Loucy (cell line): ENCODE data around the gene SLAMF6.

Experiments
- EZH2phosphoT487 ChIP-seq: fragments of 200-600 bp; IDR thresholded peaks from 2 replicates; pipeline ENCODE4 v1.6.1; 2018; ENCODE audit warnings: antibody characterized with exemption, mild to moderate bottlenecking, moderate library complexity, borderline replicate concordance
- TF ChIP-seq, protein P1 (sequence below): fragments of 200-600 bp; sonication (generic); conservative IDR thresholded peaks from 2 replicates; pipeline ENCODE4 v1.5.1; 2014; ENCODE audit warnings: mild to moderate bottlenecking, antibody characterized with exemption, low read length

GRCh38 chr1:160491981-160492380 lies 31.1 kb downstream of the SLAMF6 start:
- TF ChIP-seq, protein P1, sequence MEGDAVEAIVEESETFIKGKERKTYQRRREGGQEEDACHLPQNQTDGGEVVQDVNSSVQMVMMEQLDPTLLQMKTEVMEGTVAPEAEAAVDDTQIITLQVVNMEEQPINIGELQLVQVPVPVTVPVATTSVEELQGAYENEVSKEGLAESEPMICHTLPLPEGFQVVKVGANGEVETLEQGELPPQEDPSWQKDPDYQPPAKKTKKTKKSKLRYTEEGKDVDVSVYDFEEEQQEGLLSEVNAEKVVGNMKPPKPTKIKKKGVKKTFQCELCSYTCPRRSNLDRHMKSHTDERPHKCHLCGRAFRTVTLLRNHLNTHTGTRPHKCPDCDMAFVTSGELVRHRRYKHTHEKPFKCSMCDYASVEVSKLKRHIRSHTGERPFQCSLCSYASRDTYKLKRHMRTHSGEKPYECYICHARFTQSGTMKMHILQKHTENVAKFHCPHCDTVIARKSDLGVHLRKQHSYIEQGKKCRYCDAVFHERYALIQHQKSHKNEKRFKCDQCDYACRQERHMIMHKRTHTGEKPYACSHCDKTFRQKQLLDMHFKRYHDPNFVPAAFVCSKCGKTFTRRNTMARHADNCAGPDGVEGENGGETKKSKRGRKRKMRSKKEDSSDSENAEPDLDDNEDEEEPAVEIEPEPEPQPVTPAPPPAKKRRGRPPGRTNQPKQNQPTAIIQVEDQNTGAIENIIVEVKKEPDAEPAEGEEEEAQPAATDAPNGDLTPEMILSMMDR: no peak
- TF ChIP-seq EZH2phosphoT487: no peak
